GM12873 (cell line): ENCODE results near the gene PLCB3.
A peak's percentile ranks its signal among the peaks of the same experiment; 100 is the strongest.

Source experiments
- TF ChIP-seq, protein P1 (sequence below): IDR thresholded peaks from 2 replicates; pipeline ENCODE4 v1.5.1; 2012; ENCODE audit warnings: low read depth, mild to moderate bottlenecking, moderate library complexity, low read length, control low read depth; ENCODE audit not compliant: insufficient read depth; ENCODE audit errors: missing control alignments

Gene PLCB3

DNA sequence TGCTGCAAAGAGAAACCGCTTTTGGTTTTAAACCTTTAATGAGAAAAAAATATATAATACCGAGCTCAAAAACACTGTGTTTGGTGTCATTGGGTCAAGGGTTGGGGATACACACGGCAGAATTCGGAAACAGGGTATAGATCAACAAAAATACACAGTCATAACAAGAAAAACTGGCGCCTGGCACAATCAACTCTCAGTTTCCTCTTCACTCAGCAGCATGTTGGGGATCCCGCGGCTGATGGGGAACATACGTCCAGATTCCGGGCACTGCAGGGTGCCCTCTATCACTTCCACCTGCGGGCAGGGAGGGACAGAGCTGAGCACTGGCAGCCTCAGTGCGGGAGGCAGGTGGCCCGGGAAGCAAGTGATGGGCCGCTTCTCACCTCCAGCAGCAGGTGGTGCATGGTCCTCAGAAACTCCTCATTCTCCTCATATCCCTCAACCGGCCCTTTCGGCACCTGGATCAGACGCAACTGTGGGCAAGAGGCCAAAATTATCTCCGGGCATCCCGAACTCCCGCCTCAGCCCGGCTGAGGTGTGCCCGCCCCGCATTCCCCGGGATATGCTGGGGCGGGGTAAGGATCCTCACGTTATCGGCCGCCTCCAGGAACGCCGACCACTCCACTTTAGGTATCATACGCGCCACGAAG is 65.5 kb downstream of the PLCB3 start:
- TF ChIP-seq, protein P1, sequence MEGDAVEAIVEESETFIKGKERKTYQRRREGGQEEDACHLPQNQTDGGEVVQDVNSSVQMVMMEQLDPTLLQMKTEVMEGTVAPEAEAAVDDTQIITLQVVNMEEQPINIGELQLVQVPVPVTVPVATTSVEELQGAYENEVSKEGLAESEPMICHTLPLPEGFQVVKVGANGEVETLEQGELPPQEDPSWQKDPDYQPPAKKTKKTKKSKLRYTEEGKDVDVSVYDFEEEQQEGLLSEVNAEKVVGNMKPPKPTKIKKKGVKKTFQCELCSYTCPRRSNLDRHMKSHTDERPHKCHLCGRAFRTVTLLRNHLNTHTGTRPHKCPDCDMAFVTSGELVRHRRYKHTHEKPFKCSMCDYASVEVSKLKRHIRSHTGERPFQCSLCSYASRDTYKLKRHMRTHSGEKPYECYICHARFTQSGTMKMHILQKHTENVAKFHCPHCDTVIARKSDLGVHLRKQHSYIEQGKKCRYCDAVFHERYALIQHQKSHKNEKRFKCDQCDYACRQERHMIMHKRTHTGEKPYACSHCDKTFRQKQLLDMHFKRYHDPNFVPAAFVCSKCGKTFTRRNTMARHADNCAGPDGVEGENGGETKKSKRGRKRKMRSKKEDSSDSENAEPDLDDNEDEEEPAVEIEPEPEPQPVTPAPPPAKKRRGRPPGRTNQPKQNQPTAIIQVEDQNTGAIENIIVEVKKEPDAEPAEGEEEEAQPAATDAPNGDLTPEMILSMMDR: peak; percentile 35

DNA sequence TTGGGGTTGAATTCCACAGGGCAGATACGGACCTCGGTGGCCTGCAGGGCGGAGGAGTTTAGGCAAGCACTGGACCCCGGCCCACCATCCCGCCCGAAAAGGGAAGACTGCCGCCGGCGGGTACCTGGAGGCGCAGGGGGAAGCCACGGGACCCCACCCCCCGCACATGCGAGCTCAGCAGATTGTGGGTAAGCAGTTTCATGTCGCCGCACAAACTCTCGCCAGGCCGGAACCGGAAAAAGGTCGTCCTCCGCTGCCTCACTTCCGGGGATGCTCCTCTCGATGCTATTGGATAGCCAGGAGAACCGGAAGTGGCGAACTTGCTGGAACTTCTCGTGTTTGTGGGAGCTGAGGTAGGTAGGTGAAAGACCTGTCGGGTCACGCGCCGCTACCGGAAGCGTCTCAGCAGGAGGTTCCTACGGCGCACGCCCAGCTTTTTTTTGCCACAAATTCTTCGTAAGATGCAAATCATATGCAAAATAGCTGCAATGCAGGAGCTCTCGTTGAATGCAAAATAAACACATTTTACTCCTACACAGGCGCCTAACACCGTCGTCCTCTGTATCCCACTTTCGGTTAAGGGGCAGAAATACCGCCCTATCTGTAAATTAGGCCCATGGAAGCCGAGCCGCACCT is 66.1 kb downstream of the PLCB3 start, which contains the start of gene TRMT112:
Gene TRMT112 (minus strand): TSS at position 235 of the 636 bp plus-strand sequence. CDS start 33 bp downstream, at position 202.
- TF ChIP-seq, protein P1: no peak

DNA sequence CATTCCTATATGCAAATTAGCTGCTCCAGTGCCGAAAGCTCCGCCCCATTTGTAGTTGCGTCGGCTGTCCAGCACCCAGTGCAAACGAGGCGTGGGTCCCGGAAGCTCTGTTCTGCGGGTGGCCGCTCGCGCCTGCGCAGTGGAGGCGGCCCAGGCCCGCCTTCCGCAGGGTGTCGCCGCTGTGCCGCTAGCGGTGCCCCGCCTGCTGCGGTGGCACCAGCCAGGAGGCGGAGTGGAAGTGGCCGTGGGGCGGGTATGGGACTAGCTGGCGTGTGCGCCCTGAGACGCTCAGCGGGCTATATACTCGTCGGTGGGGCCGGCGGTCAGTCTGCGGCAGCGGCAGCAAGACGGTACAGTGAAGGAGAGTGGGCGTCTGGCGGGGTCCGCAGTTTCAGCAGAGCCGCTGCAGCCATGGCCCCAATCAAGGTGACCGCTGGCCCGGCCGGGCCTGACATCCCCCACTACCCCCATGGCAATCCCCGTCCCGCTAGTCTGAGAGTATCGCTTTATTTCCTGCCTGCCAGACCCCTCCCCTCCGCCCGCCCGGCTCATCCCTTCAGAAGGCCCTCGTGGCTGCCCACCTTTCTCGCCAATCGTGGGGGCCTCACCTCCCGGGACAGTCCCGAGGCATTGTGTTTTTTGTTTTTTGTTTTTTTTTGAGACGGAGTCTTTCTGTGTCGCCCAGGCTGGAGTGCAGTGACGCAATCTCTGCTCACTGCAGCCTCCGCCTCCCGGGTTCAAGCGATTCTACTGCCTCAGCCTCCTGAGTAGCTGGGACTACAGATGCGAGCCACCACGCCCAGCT is 66.8 kb downstream of the PLCB3 start, which contains the start of gene PRDX5:
Gene PRDX5 (plus strand): TSS at position 161 of the 805 bp plus-strand sequence. CDS start 95 bp downstream, at position 256.
- TF ChIP-seq, protein P1: peak; percentile 46
